Activated CD4-positive, alpha-beta T cell treated with anti-CD3 and anti-CD28 coated beads for 24 hours (primary cell): ENCODE measurements around the gene KLF12.

Experiments
- DNase-seq, 2 donors: peaks; one replicate each; pipeline ENCODE4 v3.0.0-alpha.2; 2020; ENCODE audit warnings: low read depth in 2 of 2

KLF12 gene

GRCh38 chr13:74135326-74136083, 1.3 kb upstream of the KLF12 start:
- peak; percentile 31 to 49 for DNase-seq

- peak; percentile 46 to 55 for DNase-seq
Observed at GRCh38 chr13:74134777-74135325, 647 bp upstream of the KLF12 start.

DNA sequence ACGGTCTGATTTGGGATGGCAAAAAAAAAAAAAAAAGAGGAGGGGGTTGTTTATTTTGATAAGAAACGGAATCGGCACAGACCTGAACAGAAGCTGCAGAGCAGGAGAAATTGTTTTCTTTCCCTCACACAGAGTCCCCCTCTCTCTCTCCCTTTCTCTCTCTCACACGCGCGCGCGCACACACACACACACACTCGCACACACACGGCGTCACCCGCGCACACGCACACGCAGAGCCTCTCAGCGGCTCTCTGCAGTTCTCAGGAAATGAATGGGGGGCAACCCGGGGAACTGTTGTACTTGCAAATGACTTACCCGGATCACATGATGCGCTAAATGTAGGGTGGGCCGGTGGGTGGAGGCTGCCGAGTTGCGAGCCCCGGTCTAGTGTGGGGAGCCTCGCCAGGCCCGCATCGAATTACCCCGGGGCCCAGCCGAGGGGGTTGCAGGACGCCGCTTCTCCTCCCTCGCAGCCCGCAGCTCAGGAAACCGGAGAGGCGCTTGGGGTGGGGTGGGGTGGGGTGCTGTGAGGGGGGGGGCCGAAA, 475 bp downstream of the KLF12 start:
- DNase-seq, result peak; percentile 65 to 69

DNA sequence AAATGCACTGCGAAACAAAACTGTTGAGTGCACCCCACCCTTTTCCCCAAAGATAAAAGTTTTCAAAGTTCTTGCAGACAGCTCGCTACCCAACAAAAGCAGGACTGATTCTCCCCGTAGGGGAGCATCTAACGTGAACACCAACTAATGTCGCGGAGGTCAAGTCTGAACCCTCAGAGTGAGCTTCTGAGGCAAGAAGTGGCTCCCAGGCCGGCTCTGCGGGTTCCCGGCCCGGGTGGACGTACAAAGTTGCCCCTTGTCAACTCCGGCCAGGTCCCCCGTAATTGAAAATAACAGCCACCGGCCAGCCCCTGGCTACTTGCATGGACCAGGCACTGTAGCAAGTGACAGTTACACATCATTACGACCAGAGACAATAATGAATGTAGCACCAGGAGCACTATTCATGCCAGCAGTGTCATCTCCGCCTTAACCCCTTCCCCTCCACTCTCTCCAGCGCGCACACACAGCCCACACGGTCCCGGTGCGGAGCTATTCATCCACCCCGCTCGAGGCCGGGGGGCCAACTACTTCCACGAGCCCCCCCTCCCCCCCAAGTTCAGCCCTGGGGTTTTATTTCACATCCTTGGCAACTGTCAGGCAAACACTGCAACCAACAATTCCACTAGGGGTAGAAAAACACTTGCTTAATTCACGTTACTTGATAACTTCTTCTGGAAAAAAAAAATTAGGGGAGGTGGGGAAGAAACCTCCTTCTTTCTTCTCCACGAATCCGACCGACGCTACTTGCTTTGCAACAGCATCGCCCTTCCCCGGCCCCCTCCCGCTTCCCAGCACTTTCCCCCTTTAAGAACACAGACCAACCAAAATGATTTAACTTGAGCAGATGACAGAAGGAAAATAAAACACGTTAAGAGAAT, 1.2 kb downstream of the KLF12 start:
- DNase-seq, result peak; percentile 22 to 25

GRCh38 chr13:74132152-74132775, 1.9 kb downstream of the KLF12 start:
- no peak for DNase-seq

GRCh38 chr13:74131227-74131626, 3.0 kb downstream of the KLF12 start:
- DNase-seq, result no peak

GRCh38 chr13:74129500-74130191, 4.6 kb downstream of the KLF12 start:
- DNase-seq, result no peak

GRCh38 chr13:74128156-74128767, 5.9 kb downstream of the KLF12 start:
- peak in 1 of 2 donors; percentile 19 for DNase-seq

DNA sequence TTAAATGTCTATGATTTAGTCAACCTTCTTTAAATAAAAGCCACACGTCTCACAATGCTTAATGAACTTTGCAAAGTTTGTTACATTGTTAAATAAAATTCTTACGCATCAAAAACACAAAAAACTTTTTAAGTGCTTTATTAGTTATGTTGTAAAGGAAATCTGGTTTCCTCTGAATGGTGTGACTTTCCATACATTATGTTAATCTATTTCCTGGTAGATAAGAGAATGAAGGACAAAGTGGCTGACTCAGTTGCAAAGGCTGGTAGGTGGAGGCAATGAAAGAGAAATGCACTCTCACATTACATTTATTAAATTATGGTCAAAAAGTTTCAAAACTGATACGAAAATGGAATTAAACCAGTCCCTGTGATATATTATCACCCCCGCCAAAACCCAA, 15.9 kb downstream of the KLF12 start:
- DNase-seq, result no peak

DNA sequence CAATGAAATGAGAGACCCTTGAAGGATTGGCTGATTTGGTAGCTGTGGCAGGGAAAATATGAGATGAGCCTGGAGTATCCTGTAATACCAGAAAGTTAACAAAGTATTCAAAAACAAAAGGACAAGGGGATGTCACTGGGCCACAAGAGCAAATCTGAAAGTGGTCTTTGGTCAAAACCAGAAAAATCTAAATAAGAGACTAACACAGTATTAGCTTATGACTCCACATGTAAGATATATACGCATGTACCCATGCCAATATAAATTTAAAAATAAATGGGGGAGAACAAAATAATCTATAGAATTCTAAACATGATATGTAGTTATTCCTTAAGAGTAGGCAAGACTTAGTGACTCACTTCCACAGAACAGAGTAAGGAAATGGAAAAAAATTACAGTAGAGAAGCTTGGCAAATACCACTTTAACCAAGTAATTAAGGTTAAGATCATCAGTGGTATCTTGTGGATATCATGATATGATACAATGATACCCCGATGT, 16.9 kb downstream of the KLF12 start:
- no peak for DNase-seq

- no peak for DNase-seq
Observed at GRCh38 chr13:74115133-74115532, 19.1 kb downstream of the KLF12 start.

GRCh38 chr13:74114641-74115040, 19.6 kb downstream of the KLF12 start:
- no peak for DNase-seq

- DNase-seq, result no peak
Observed at GRCh38 chr13:74114202-74114601, 20.0 kb downstream of the KLF12 start.

- no peak for DNase-seq
Observed at GRCh38 chr13:74111901-74112824, 22.0 kb downstream of the KLF12 start.

DNA sequence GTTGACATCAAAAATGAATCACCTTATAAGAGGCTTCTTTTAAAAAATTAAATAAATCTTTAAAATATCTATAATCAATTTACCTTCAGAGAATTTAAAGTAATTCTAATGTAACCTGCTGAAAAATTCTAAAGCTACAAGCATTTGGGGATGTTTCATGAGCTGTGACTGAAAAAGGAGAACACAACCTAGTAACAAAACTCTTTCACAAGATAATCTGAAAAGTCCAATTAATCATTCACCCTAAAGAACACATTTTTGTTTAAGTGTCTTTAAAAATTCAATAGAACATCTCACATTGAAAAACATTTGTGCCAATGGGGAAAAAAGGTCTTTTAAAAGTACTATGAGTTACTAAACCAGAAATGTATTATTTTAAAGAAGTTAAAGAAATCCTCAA, 22.8 kb downstream of the KLF12 start:
- DNase-seq, result no peak

DNA sequence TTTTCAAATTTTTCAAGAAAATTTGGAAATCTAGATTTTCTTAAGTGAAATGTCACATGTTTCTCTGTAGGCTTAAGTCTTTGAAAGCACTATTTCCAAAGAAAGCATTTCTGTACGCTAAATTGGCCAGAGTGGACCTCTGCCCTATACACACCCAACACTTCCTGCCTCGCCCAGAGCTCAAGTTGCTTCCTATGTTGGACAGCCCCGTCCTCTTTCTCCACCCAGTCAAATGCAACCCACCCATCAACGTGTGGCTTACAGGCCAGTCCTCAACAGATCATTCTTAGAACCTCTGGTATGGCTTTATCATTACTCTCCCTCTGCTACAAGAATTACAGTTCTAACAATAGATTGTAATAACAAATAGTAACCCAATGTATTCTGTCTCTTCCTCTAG, 24.2 kb downstream of the KLF12 start:
- DNase-seq, result no peak

GRCh38 chr13:74107598-74107997, 26.6 kb downstream of the KLF12 start:
- DNase-seq, result no peak

DNA sequence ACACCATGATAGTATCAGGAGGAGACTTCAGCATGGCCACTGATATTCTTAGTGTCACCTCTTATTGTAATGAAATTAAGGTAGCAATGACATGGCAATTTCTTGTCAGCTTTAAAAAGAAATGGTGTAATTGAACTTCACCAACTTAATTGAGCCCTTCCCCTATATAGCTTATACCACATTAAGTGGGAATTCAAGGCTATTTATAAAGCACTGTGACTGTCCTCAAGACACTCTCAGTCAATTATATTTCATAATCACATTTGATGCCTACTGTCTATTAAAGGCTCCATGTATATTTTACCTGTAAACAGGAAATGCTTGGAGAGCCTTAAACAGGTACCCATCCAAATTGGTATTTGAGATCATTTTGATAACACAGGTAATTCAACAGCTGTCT, 28.3 kb downstream of the KLF12 start:
- no peak for DNase-seq

- no peak for DNase-seq
Observed at GRCh38 chr13:74104661-74105275, 29.4 kb downstream of the KLF12 start.
